ENCODE results near the gene TEDDM1.

The TEDDM1 gene

GRCh38 chr1:182446033-182446669 lies 45.7 kb upstream of the TEDDM1 start:
- Histone ChIP-seq H3K4me3 (ENCODE audit: low read length, poor library complexity, severe bottlenecking) (no peak overlapping the region), H4K20me1 (ENCODE audit: insufficient read depth, low read length, poor library complexity, severe bottlenecking) (no peaks in the 10 kb centered on the region), H3K9me3 (ENCODE audit: insufficient read depth, low read depth, low read length) (no peaks in the 10 kb centered on the region), H2AFZ (ENCODE audit: low read length) (peak overlapping the region; percentile 64), H3K79me2 (ENCODE audit: insufficient read depth, low read length) (no peaks in the 10 kb centered on the region), H3K9me2 (replicated peaks; ENCODE audit: low read depth, low read length) (no peaks in the 10 kb centered on the region), H3K4me2 (ENCODE audit: low read depth, low read length, poor library complexity, severe bottlenecking) (peak overlapping the region; percentile 11), H3K9ac (ENCODE audit: low read depth, low read length, poor library complexity, severe bottlenecking) (no peak overlapping the region), H3K4me1 (ENCODE audit: insufficient read depth, low read length, poor library complexity, severe bottlenecking) (no peaks in the 10 kb centered on the region), H3K27me3 (ENCODE audit: insufficient read depth, low read length, poor library complexity, severe bottlenecking) (no peaks in the 10 kb centered on the region), H3K36me3 (ENCODE audit: insufficient read depth, low read length) (no peaks in the 10 kb centered on the region), H3F3A (ENCODE audit: low read depth) (no peaks in the 10 kb centered on the region)
- TF ChIP-seq EZH2phosphoT487 (IDR thresholded peaks at IDR 0.05; ENCODE audit: borderline replicate concordance) (no peak), CTCF (conservative IDR thresholded peaks at IDR 0.05; ENCODE audit: low read length) (peak; percentile 85)

DNA sequence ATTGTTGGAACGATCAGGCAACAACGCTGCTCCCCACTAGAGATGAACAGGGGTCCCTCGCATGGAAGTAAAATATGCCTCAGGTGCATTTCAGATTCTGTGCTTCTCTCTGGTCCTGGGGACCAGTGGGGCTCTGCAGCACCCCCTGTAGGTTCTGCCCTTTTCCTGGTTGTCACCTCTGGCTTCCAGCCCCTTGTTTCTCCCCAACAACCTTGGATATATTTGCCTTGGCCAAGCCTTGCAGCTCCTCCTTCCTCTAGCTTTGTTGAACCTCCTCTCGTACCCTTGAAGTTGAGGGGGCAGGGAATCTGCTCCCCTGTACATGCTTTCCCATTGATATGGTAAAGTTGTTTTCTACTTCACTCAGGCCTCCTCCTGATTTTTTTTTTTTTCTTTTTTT lies 44.0 kb upstream of the TEDDM1 start:
- Histone ChIP-seq H4K20me1 (ENCODE audit: insufficient read depth, low read length, poor library complexity, severe bottlenecking) (no peaks in the 10 kb centered on the region), H3K4me2 (ENCODE audit: low read depth, low read length, poor library complexity, severe bottlenecking) (no peak overlapping the region)
- no peak for TF ChIP-seq EZH2phosphoT487 (IDR thresholded peaks at IDR 0.05; ENCODE audit: borderline replicate concordance)
- TF ChIP-seq CTCF (conservative IDR thresholded peaks at IDR 0.05; ENCODE audit: low read length): peak; percentile 53

GRCh38 chr1:182442333-182442732 lies 41.9 kb upstream of the TEDDM1 start:
- Histone ChIP-seq H2AFZ (ENCODE audit: low read length) (no peak overlapping the region), H3K9me3 (ENCODE audit: insufficient read depth, low read depth, low read length) (no peaks in the 10 kb centered on the region), H3F3A (ENCODE audit: low read depth) (no peaks in the 10 kb centered on the region), H3K9me2 (replicated peaks; ENCODE audit: low read depth, low read length) (no peaks in the 10 kb centered on the region), H3K36me3 (ENCODE audit: insufficient read depth, low read length) (no peaks in the 10 kb centered on the region), H3K9ac (ENCODE audit: low read depth, low read length, poor library complexity, severe bottlenecking) (no peak overlapping the region), H3K4me2 (ENCODE audit: low read depth, low read length, poor library complexity, severe bottlenecking) (no peak overlapping the region), H4K20me1 (ENCODE audit: insufficient read depth, low read length, poor library complexity, severe bottlenecking) (no peaks in the 10 kb centered on the region), H3K79me2 (ENCODE audit: insufficient read depth, low read length) (no peaks in the 10 kb centered on the region), H3K4me1 (ENCODE audit: insufficient read depth, low read length, poor library complexity, severe bottlenecking) (no peaks in the 10 kb centered on the region), H3K27me3 (ENCODE audit: insufficient read depth, low read length, poor library complexity, severe bottlenecking) (no peaks in the 10 kb centered on the region), H3K4me3 (ENCODE audit: low read length, poor library complexity, severe bottlenecking) (no peak overlapping the region)
- TF ChIP-seq EZH2phosphoT487 (IDR thresholded peaks at IDR 0.05; ENCODE audit: borderline replicate concordance) (no peak), CTCF (conservative IDR thresholded peaks at IDR 0.05; ENCODE audit: low read length) (no peak)

More for the DNA sequence above, 44.0 kb upstream of the TEDDM1 start:
- H3K4me3 ChIP-seq (ENCODE audit: low read length, poor library complexity, severe bottlenecking): no peak overlapping the region
- H3K36me3 ChIP-seq (ENCODE audit: insufficient read depth, low read length): no peaks in the 10 kb centered on the region
- H2AFZ ChIP-seq (ENCODE audit: low read length): no peak overlapping the region
- H3K79me2 ChIP-seq (ENCODE audit: insufficient read depth, low read length): no peaks in the 10 kb centered on the region
- H3K9me2 ChIP-seq (replicated peaks; ENCODE audit: low read depth, low read length): no peaks in the 10 kb centered on the region
- H3K9ac ChIP-seq (ENCODE audit: low read depth, low read length, poor library complexity, severe bottlenecking): no peak overlapping the region
- no peaks in the 10 kb centered on the region for H3K4me1 ChIP-seq (ENCODE audit: insufficient read depth, low read length, poor library complexity, severe bottlenecking)
- H3K27me3 ChIP-seq (ENCODE audit: insufficient read depth, low read length, poor library complexity, severe bottlenecking): no peaks in the 10 kb centered on the region
- H3K9me3 ChIP-seq (ENCODE audit: insufficient read depth, low read depth, low read length): no peaks in the 10 kb centered on the region
- no peaks in the 10 kb centered on the region for H3F3A ChIP-seq (ENCODE audit: low read depth)
